ENCODE data around the gene TFPI.

GRCh38 chr2:187434342-187434785 lies 119.9 kb downstream of the TFPI start:
- no peak for TF ChIP-seq CTCF (IDR thresholded peaks at IDR 0.05; ENCODE audit: control extremely low read depth in 1 of 3, insufficient read depth in 1 of 3, low read depth in 1 of 3, low read length in 3 of 3)
- no peak for TF ChIP-seq ASH2L (IDR thresholded peaks at IDR 0.05; ENCODE audit: low read length)
- TF ChIP-seq CREB1 (IDR thresholded peaks at IDR 0.05): no peak
- TF ChIP-seq PHF8 (conservative IDR thresholded peaks at IDR 0.05; ENCODE audit: low read depth, low read length): no peak
- no peak for TF ChIP-seq ZNF274 (IDR thresholded peaks at IDR 0.05; ENCODE audit: borderline replicate concordance, extremely low read depth, low read length)
- no peak for TF ChIP-seq EGR1 (IDR thresholded peaks at IDR 0.05; ENCODE audit: borderline replicate concordance, low read depth, low read length)
- no peak for TF ChIP-seq POLR2A (IDR thresholded peaks at IDR 0.05; ENCODE audit: control extremely low read depth in 1 of 2, low read depth in 2 of 2, low read length in 2 of 2)
- no peak for TF ChIP-seq TAF1 (IDR thresholded peaks at IDR 0.05; ENCODE audit: low read depth, low read length)
- TF ChIP-seq EZH2 (IDR thresholded peaks at IDR 0.05; ENCODE audit: low read depth, low read length, severe bottlenecking): no peak
- no peak for TF ChIP-seq EP300 (IDR thresholded peaks at IDR 0.05; ENCODE audit: borderline replicate concordance in 1 of 2, low read depth in 2 of 2, low read length in 2 of 2)
